Activated CD8-positive, alpha-beta memory T cell treated with anti-CD3 and anti-CD28 coated beads for 24 hours (primary cell): ENCODE data around the gene ESRRA.

Experiments
- DNase-seq: peaks from one replicate; pipeline ENCODE4 v3.0.0-alpha.2; 2020

ESRRA gene

DNA sequence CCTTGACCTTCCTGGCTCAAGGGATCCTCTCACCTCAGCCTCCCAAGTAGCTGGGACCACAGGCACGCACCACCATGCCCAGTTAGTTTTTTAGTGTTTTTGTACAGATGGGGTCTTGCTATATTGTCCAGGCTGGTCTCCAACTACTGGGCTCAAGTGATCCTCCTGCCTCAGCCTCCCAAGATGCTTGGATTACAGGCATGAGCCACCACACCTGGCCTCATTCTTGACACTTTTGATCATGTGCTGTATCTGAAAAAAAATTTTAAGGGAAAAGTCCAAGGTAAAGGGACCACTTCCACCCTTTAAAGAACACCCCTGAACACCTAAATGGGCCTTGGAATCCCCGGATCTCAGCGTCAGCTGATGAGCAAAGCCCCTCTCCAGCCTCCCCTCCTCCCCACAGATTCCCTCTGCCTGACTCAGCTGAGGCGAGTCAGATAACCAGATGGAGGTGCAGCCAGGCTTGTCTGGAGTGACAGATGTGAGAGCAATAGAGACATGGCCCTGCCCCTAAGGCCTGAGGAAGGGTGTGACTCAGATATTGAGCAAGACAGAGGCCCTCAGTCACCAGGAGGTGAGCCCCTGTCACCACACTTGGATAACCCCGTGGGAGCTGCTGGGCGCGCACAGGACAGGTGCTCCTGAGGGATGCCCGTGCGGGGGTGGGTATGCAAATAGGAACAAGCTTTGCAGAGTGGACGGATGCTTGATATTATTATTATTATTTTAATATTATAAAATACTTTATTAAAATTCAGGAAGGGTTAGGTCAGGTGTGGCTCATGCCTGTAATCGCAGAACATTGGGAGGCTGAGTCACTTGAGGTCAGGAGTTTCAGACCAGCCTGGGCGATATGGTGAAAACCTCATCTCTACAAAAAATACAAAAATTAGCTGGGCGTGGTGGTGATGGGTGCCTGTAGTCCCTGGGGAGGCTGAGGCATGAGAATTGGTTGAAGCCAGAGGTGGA is 29.7 kb downstream of the ESRRA start:
- DNase-seq: no peak

DNA sequence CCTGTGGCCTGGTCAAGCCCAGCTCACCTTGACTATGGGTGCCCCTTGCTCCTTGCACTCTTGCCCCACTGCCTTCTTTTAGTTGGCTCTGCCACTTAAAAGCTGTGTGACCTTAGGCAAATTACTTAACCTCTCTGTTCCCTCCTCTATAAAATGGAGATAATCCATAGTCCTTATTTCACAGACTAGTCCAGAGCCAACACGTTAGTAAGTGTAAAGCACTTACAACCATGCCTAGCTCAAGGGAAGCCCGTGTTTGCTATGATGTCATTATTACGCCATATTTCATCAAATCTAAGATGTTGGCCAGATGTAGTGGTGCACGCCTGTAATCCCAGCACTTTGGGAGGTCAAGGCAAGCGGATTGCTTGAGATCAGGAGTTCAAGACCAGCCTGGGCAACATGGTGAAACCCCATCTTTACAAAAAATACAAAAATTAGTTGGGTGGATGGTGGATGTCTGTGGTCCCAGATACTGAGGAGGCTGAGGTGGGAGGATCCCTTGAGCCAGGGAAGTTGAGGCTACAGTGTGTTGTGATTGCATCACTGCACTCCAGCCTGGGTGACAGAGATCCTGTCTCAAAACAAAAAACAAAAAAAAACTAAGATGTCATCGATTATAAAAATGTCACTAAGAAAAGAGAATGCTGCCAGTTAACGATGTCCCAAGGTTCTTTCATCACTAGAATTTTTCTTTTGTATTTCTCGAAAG is 32.4 kb downstream of the ESRRA start:
- DNase-seq: no peak

DNA sequence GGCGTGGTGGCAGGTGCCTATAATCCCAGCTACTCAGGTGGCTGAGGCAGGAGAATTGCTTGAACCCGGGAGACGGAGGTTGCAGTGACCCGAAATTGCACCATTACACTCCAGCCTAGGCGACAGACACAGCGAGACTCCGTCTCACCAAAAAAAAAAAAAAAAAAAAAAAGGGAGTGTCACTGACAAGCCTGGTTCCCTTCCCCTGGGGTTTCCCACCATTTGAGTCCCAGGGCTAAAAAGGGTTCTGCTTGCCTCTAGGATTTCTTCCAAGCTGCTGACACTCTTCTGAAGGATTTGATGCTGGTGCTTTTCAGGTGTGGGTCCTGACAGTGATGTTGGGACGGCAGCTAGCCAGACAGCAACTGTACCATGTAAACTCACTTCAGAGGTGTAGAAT is 33.4 kb downstream of the ESRRA start:
- DNase-seq: no peak

DNA sequence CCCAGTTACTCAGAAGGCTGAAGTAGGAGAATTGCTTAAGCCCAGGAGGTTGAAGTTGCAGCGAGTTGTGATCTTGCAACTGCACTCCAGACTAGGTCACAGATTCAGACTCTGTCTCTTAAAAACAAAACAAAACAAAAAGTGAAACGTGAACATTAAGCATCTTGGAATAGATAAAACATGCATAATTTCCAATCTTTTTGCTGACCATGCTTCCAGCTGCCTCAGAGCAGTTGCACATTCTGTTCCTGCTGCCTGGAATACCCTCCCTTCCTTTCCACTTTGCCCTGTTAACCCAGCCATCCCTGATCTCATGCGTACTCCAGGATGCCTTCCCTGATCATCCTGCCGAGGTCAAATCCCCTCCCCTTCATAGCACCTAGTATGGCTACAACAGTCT is 34.0 kb downstream of the ESRRA start:
- no peak for DNase-seq

DNA sequence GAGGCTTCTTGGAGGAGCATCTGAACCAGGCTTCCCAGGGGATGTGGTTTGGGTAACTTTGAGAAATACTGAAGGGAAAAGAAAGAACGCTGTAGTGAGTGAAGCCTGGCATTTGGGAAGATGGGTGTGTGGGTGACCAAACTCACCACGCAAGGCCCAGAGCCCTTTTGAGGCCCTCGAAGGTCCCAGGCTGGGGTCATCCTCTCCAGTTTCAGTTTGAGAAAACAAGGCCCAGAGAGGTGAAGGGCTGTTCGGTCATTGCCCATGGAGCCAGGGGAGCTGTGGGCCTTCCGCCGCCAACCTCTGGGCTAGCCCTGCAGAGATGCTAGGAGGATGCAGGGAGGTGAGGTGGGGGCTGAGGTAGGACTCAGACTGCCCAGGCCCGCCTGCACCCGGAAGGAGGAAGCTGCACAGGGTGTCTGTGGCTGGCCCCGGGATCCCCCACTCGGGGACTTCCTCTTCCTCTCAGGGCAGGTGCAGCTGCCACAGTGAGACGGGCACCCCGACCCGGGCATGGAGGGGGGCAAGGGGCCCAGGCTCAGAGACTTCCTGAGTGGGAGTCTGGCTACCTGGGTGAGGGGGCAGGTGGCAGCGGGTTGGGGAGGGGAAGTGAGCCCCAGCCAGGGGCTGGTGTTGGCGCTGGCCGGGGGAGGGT is 34.6 kb downstream of the ESRRA start, which contains the start of gene CCDC88B:
CCDC88B (plus strand) TSS at position 451 of the 655 bp plus-strand sequence; CDS start at position 514, 63 bp downstream.
- DNase-seq: peak; percentile 92

DNA sequence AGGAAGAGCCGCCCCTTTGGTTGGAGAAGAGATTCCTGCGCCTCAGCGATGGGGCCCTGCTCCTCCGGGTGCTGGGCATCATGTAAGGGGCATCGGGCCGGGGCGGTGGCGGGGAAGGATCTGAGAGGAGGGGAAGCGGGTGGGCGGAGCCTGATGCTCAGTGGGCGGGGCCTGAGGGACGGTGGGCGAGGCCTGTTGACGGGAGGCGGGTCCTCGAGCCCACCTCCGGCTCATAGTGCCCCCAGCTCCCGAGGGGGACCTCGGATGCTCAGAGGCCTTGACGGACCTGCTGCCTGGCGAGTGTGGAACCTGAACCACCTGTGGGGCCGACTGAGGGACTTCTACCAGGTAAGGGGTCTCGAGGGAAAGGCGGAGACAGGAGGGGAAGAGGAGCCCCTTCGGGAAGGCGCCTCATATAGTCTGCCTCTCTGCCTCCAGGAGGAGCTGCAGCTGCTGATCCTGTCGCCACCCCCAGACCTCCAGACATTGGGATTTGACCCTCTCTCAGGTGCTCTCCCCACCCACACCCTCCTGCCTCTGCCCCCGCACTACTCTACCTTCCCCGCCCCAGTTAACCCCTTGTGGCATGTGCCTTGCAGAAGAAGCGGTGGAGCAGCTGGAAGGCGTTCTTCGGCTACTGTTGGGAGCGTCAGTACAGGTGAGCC is 35.5 kb downstream of the ESRRA start:
- DNase-seq: peak; percentile 95

DNA sequence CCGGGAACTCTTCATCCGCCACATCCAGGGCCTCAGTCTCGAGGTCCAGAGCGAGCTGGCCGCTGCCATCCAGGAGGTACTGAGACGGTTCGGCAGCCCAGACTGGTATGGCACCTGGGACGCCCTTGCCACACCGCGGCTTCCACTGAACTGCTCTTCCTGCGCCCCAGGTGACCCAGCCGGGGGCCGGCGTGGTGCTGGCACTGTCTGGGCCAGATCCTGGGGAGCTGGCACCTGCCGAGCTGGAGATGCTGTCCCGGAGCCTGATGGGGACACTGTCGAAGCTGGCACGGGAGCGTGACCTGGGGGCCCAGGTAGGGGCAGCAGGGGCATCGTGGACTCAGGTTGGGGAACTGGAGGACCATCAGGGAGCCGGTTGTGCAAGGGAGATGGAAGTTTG is 36.1 kb downstream of the ESRRA start:
- no peak for DNase-seq

DNA sequence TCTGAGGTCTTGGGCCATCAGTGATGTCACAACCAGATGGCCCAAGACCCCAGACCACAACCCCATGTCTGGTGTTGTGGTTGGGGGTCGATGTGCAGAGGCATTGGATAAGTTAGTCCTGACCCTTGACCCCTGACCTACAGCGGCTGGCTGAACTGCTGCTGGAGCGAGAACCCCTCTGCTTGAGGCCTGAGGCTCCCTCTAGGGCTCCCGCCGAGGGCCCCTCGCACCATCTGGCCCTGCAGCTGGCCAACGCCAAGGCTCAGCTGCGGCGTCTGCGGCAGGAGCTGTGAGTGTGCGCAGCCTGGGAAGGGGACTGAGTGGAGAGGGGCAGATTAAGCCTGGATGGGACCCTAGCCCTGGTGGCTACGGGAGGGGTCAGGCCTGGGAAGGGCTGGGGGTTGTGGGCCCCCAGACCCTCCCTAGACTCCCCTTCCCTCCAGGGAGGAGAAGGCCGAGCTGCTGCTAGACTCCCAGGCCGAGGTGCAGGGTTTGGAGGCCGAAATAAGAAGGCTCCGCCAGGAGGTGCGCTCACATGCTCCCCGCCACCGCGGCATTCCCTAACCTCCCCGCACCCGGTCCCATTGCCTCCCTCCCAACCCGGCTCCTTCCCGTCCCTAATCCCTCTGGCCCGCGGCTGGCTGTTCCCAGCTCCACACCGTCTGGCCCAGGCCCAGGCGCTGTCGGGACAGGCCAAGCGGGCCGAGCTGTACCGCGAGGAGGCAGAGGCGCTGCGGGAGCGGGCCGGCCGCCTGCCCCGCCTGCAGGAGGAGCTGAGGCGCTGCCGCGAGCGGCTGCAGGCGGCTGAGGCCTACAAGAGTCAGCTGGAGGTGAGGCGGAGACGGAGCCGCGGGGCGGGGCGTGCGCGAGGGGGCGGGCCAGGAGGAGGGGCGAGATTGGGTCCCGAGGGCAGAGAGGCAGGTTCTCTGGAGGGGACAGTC is 36.8 kb downstream of the ESRRA start:
- DNase-seq: peak; percentile 97

DNA sequence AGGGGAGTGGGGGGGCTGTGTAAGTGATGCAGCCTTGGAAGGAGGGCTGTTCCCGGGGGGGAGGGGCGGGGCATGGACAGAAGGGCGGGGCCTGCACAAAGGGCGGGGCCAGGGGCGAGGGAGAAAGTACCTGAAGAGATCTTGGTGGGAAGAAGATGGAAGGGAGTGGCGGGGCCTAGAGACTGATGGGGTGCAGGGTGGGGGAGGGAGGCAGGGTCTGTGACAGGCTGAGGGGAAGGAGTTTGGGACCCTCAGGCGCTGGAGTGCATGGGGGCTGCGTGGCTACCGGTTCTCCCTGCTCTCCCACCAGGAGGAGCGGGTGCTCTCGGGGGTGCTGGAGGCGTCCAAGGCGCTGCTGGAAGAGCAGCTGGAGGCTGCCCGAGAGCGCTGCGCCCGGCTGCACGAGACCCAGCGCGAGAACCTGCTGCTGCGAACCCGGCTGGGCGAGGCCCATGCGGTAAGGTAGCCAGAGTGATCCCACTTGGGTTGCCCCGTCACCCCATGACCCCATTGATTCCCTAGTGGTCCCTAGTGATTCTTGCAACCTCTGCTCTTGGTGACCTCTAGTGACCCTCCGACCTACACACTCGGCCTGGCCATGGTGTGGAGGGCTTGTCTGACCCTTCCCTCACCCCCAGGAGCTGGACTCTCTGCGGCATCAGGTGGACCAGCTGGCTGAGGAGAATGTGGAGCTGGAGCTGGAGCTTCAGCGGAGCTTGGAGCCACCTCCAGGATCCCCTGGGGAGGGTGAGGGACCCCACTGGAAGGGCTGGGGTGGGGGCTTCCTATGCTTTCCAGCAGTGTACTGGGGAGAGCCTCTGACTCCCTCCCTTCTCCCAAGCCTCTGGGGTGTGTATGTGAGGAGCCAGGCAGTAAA is 37.8 kb downstream of the ESRRA start:
- DNase-seq: no peak

DNA sequence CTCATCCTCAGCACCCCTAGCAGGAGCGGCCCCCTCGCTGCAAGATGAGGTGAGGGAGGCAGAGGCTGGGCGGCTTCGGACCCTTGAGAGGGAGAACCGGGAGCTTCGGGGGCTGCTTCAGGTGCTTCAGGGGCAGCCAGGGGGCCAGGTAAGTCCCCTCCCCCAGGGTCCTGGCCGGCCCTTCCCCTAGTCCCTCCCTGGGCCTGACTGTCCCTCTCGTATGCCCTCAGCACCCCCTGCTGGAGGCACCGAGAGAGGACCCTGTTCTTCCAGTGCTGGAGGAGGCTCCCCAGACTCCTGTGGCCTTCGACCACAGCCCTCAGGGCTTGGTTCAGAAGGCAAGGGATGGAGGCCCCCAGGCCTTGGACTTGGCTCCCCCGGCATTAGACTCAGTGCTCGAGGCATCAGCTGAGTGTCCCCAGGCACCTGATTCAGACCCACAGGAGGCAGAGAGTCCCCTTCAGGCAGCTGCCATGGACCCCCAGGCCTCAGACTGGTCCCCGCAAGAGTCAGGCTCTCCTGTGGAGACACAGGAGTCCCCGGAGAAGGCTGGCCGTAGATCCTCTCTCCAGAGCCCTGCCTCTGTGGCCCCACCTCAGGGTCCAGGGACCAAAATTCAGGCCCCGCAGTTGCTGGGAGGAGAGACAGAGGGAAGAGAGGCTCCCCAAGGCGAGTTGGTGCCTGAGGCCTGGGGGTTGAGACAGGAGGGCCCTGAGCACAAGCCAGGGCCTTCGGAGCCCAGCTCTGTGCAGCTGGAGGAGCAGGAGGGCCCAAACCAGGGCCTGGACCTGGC is 38.6 kb downstream of the ESRRA start:
- no peak for DNase-seq

DNA sequence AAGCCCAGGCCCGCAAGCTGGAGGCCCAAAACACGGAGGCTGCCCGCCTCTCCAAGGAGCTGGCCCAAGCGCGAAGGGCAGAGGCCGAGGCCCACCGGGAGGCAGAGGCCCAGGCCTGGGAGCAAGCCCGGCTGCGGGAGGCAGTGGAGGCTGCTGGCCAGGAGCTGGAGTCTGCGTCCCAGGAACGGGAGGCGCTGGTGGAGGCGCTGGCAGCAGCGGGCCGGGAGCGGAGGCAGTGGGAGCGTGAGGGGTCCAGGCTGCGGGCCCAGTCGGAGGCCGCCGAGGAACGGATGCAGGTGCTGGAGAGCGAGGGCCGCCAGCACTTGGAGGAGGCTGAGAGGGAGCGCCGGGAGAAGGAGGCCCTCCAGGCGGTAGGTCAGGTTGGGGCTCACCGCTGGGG is 39.5 kb downstream of the ESRRA start:
- DNase-seq: no peak

DNA sequence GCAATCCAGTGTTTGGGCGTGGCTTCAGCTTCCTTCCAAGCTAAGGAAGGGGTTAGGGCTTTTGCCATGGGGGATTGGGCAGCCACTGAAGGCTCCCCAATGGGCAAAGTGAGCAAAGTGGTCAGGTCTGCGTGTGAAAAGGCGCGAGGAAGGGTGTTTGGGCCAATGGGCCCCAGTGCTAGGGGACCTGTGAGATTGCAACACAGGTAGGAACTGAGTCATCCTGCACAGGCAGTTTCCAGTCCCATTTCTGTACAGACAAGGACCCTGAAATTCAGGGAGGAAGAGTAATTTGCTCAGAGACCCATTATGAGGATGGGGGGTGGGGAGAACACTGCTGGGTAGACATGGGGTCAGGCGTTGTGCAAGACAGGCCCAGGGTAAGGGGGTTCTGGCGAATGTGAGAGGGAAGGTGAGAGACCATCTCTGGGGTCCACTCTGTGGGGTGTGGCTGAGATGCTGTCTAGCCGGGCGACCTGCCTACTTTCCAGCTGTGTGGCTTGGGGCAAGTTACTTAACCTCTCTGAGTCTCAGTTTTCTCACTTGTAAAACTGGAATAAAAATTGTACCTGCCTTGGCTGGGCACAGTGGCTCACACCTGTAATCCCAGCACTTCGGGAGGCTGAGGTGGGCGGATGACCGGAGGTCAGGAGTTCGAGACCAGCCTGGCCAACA is 42.0 kb downstream of the ESRRA start:
- no peak for DNase-seq

DNA sequence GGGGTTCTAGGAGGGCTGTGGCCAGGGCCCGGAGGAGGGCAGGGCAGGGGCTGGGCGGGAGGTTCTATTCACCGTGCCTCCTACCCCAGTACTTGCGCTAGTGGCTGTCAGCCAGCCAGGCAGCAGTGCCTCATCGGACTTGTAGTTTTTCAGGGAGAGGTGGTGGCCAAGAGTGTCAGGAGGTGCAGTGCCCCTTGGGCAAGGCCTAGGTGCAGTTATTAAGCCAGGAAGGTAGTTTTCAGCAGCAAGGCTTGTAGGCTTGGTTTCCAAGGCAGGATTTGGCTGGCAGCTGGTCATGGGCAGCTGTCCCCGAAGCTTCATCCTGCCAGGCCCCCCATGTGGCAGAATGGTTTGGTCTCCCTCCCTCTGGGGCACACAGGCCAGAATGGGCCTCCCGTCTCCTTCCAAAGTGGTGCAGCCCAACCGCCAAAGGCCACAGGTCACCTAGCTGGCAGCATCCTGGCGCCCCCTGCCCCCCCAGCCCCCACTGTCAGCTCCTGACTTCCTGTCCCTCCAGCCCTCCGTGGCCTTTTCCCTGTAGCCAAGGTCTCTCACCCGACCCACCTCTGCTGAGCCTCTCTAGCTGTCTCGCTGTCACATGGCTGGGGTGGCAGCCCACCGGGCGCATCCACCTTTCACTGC is 43.2 kb downstream of the ESRRA start:
- DNase-seq: no peak

DNA sequence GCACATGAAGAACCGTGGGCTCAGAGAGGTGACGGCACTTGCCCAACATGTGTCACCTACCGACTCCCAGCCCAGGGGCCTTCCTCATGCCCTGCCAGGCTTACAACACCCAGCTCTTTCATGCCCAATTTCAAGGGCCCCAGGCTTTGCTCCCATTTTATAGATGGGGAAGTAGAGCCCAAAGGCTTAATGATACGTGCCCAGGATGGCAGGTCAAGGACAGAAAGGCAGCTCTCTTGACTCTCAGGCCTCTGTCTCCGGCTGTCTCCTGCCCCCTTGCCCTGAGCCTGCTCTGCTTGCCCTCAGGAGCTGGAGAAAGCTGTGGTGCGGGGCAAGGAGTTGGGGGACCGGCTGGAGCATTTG is 43.7 kb downstream of the ESRRA start:
- no peak for DNase-seq

DNA sequence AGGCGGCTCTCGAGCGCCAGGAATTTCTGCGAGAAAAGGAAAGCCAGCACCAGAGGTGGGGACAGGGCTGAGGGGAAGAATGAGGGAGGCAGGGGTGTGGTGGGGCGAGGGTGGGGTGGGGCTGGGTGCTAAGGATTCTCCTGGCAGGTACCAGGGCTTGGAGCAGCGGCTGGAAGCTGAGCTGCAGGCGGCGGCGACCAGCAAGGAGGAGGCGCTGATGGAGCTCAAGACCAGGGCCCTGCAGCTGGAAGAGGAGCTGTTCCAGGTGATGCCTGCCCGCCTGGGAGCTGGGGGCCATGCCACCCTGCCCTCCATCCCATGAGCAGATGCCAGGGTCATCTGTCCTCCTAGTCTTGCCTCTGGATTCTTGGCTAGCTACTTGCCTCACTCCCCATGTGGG is 44.1 kb downstream of the ESRRA start:
- DNase-seq: no peak

DNA sequence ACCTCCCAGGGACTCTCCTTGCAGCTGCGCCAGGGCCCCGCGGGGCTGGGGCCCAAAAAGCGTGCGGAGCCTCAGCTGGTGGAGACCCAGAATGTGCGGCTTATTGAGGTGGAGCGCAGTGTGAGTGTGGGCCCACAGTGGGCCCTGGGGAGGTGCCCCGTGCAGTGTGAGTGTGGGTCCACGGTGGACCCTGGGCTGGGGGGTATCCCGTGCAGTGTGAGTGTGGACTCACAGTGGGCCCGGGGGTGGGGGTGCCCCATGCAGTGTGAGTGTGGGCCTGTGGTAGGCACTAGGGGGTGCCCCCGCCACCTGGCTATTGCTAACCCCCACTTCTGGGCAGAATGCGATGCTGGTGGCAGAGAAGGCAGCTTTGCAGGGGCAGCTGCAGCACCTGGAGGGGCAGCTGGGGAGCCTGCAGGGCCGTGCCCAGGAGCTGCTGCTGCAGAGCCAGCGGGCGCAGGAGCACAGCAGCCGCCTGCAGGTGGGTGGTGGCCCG is 45.9 kb downstream of the ESRRA start:
- DNase-seq: no peak

DNA sequence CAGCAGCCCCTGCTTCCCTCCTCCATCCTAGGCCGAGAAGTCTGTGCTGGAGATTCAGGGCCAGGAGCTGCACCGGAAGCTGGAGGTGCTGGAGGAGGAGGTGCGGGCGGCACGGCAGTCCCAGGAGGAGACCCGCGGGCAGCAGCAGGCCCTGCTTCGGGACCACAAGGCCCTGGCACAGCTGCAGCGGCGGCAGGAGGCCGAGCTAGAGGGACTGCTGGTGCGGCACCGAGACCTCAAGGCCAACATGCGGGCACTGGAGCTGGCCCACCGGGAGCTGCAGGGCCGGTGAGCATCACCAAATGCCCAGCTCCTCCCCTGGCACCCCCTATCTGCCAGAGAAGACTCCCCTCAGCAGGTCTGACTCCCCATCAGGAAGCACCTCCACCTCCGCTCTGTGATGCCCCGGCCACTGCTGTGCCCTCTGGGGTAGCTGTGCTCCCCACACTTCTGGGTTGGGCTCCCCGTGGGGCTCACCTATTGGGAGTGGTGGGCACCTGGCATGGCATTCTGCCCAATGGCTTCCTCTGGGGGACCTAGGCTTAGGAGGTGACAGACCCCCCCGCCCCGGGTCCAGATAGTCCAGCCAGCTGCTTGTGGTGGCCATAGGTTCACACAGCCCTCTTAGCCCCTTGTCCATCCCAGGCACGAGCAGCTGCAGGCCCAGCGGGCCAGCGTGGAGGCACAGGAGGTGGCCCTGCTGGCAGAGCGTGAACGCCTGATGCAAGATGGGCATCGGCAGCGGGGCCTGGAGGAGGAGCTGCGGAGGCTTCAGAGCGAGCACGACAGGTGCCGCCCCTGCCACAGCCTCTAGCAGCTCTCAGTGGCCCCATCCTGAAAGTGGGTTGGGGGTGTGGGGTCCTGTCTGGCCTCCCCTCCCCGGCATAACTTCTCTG is 47.0 kb downstream of the ESRRA start:
- DNase-seq: no peak
